HepG2 (cell line): Measurements from ENCODE around the gene GIPC3. TPM values are rescaled to one million over a fixed set of nuclear protein-coding genes. Genes with fewer than 3 reads are reported as not detected.
A peak's percentile ranks its signal among the peaks of the same experiment; 100 is the strongest.

Experiments used
- ATAC-seq: fragments of 200-7000 bp; cut with Tn5 transposase; 3 replicates; pipeline ENCODE4 v1.9.1; 2020; ENCODE audit warnings: mild to moderate bottlenecking, moderate library complexity
- BruUV-seq: library from RNA; stranded (reverse); fragments of 400-500 nt; replicated peaks from 2 replicates; lab custom pipeline; 2021; lab: Mats Ljungman, UMichigan
- CTCF ChIA-PET: fragments of 300-600 bp; formaldehyde crosslinking; extraction: SDS; loops from one replicate; lab custom pipeline; 2021; ENCODE audit warnings: low total read pairs, inconsistent platforms, low intra/inter-chr PET ratio; lab: Yijun Ruan, JAX
- POLR2A ChIA-PET: fragments of 350-600 bp; sonication (Branson Sonifier 250); formaldehyde crosslinking; loops from one replicate; lab custom pipeline; 2020; ENCODE audit warnings: antibody characterized with exemption, inconsistent platforms; lab: Yijun Ruan, JAX
- DNase-seq: peaks from one replicate; pipeline ENCODE4 v3.0.0-alpha.2; 2015; ENCODE audit warnings: low spot score
- FAIRE-seq: peaks from 3 replicates; lab custom pipeline; 2011; peaks lifted over from hg19 to GRCh38; lab: Jason Lieb, UNC
- H2AFZ ChIP-seq: one replicate; pipeline ENCODE4 v1.6.1; 2011; ENCODE audit warnings: low read length, inconsistent platforms
- H3K27ac ChIP-seq: fragments of 300-600 bp; 3 replicates; pipeline ENCODE4 v1.8.0; 2011; ENCODE audit warnings: mixed run types, mild to moderate bottlenecking, mixed read lengths, low read length, inconsistent platforms; ENCODE audit not compliant: insufficient read depth; ENCODE audit errors: extremely low read length
- H3K27me3 ChIP-seq, 2 experiments: fragments of 200-600 bp in 1 of 2; 2 replicates in 1 of 2; 3 replicates in 1 of 2; pipeline versions ENCODE4 v1.6.0 to v1.8.0; 2011; ENCODE audit warnings: low read length in 2 of 2, mild to moderate bottlenecking in 2 of 2, moderate library complexity in 2 of 2, inconsistent platforms in 1 of 2; ENCODE audit not compliant: insufficient read depth in 2 of 2, control insufficient read depth in 1 of 2
- H3K36me3 ChIP-seq, 2 experiments: fragments of 200-600 bp in 1 of 2; replicated peaks in 1 of 2; 2 replicates in 1 of 2; 3 replicates in 1 of 2; pipeline versions ENCODE4 v1.5.1 to v1.8.0; 2011; ENCODE audit warnings: low read length in 2 of 2, inconsistent platforms in 1 of 2; ENCODE audit not compliant: insufficient read depth in 2 of 2, control insufficient read depth in 1 of 2
- H3K4me1 ChIP-seq: 2 replicates; pipeline ENCODE4 v1.5.1; 2012; ENCODE audit warnings: low read length, inconsistent platforms; ENCODE audit not compliant: insufficient read depth
- H3K4me2 ChIP-seq: 2 replicates; pipeline ENCODE4 v1.6.0; 2011; ENCODE audit warnings: low read depth, low read length, inconsistent platforms
- H3K4me3 ChIP-seq, 3 experiments: fragments of 200-600 bp in 1 of 3; sonication (generic), shearing (Covaris generic) in 1 of 3; replicated peaks in 1 of 3; 2 replicates each; pipeline ENCODE4 v1.5.1; 2011 to 2016; ENCODE audit warnings: low read length in 3 of 3, inconsistent platforms in 2 of 3, low read depth in 2 of 3, mild to moderate bottlenecking in 2 of 3, control low read depth in 1 of 3, mixed read lengths in 1 of 3; ENCODE audit not compliant: insufficient read depth in 1 of 3
- H3K79me2 ChIP-seq: one replicate; pipeline ENCODE4 v1.6.1; 2011; ENCODE audit warnings: low read length, inconsistent platforms; ENCODE audit not compliant: insufficient read depth
- H3K9ac ChIP-seq: 2 replicates; pipeline ENCODE4 v1.6.0; 2011; ENCODE audit warnings: mild to moderate bottlenecking, low read depth, low read length, inconsistent platforms; ENCODE audit not compliant: insufficient read depth
- H3K9me3 ChIP-seq: 2 replicates; pipeline ENCODE4 v1.5.1; 2012; ENCODE audit warnings: mild to moderate bottlenecking, low read length
- H4K20me1 ChIP-seq: 2 replicates; pipeline ENCODE4 v1.6.0; 2011; ENCODE audit warnings: inconsistent platforms, mild to moderate bottlenecking, low read length, moderate library complexity; ENCODE audit not compliant: insufficient read depth
- BRCA1 ChIP-seq: sonication (generic); formaldehyde crosslinking; IDR thresholded peaks from 2 replicates; pipeline ENCODE4 v1.4.0; 2020; ENCODE audit warnings: missing genetic modification reagents
- CREM ChIP-seq, 2 experiments: sonication (generic) in 1 of 2; formaldehyde crosslinking in 1 of 2; IDR thresholded peaks; 2 replicates each; pipeline versions ENCODE4 v1.4.0 to v1.6.1; 2016 to 2020; ENCODE audit warnings: antibody characterized with exemption in 1 of 2, mild to moderate bottlenecking in 1 of 2, missing genetic modification reagents in 1 of 2
- KDM2A ChIP-seq: sonication (generic); formaldehyde crosslinking; IDR thresholded peaks from 2 replicates; pipeline ENCODE4 v1.4.0; 2020; ENCODE audit warnings: low read depth, missing genetic modification reagents, borderline replicate concordance
- MZF1 ChIP-seq: sonication (generic); formaldehyde crosslinking; IDR thresholded peaks from 2 replicates; pipeline ENCODE4 v1.8.1; 2023; ENCODE audit warnings: mild to moderate bottlenecking, missing genetic modification reagents, borderline replicate concordance
- NFE2L1 ChIP-seq: sonication (generic); formaldehyde crosslinking; IDR thresholded peaks from 2 replicates; pipeline ENCODE4 v1.4.0; 2020; ENCODE audit warnings: missing genetic modification reagents, mild to moderate bottlenecking, borderline replicate concordance
- PAWR ChIP-seq: sonication (generic); formaldehyde crosslinking; IDR thresholded peaks from 2 replicates; pipeline ENCODE4 v1.4.0; 2020; ENCODE audit warnings: missing genetic modification reagents, mild to moderate bottlenecking, borderline replicate concordance
- POLR2G ChIP-seq: fragments of 200-400 bp; formaldehyde crosslinking; IDR thresholded peaks from 2 replicates; pipeline ENCODE4 v1.6.1; 2018; ENCODE audit warnings: mild to moderate bottlenecking, low read depth, low read length, moderate library complexity
- RAD21 ChIP-seq: fragments of 450-650 bp; formaldehyde crosslinking; IDR thresholded peaks from 2 replicates; pipeline ENCODE4 v1.5.0; 2020; ENCODE audit warnings: mild to moderate bottlenecking
- SATB2 ChIP-seq: sonication (generic); formaldehyde crosslinking; IDR thresholded peaks from 2 replicates; pipeline ENCODE4 v1.5.0; 2020; ENCODE audit warnings: missing genetic modification reagents
- ZNF24 ChIP-seq: fragments of 450-650 bp; IDR thresholded peaks from 2 replicates; pipeline ENCODE4 v1.6.1; 2017; ENCODE audit warnings: antibody characterized with exemption, mild to moderate bottlenecking
- ZNF567 ChIP-seq: sonication (generic); formaldehyde crosslinking; IDR thresholded peaks from 2 replicates; pipeline ENCODE4 v1.8.1; 2023; ENCODE audit warnings: mild to moderate bottlenecking, missing genetic modification reagents, borderline replicate concordance
- ZNF570 ChIP-seq: sonication (generic); formaldehyde crosslinking; IDR thresholded peaks from 2 replicates; pipeline ENCODE4 v1.4.0; 2020; ENCODE audit warnings: mild to moderate bottlenecking, missing genetic modification reagents, borderline replicate concordance
- WGBS: methylation state at CpG from one replicate; pipeline ENCODE4 v1.1.6; 2017; ENCODE audit warnings: low lambda C conversion rate; 5-methylcytosine and 5-hydroxymethylcytosine counted together
- in situ Hi-C: cut with HindIII; loops from 2 replicates; pipeline ENCODE4 v1.10.0; 2017; ENCODE audit warnings: low pct_unique_long_range_greater_than_20kb; ENCODE audit not compliant: extremely low pct_ligation_motif_present
- intact Hi-C: fragments of 100-400 bp; cut with micrococcal nuclease; formaldehyde crosslinking; loops from one replicate; pipeline ENCODE4 v1.10.0; 2022; ENCODE audit not compliant: unreplicated experiment
- polyA plus RNA-seq, 8 experiments: library from polyadenylated mRNA; depleted of rRNA in 3 of 8; stranded (reverse) in 7 of 8; unstranded in 1 of 8; fragments of >200 nt; fragmentation: Illumina TruSeq in 4 of 8; extraction: Trizol in 4 of 8; gene quantifications; 2 replicates each; pipeline versions ENCODE4 v1.2.1 to v1.2.3, GENCODE V29; 2011 to 2016; ENCODE audit warnings: low read depth in 4 of 8, missing spikeins in 1 of 8, mixed read lengths in 1 of 8; ENCODE audit not compliant: insufficient read depth in 1 of 8
- total RNA-seq, 5 experiments: library from RNA; depleted of rRNA; stranded (reverse); fragments of >200 nt; fragmentation: Illumina TruSeq; extraction: Trizol; gene quantifications; 2 replicates each; pipeline ENCODE4 v1.2.3, GENCODE V29; 2016; ENCODE audit warnings: low read depth in 1 of 5
- TF ChIP-seq, protein P1 (sequence below): sonication (generic); formaldehyde crosslinking; IDR thresholded peaks from 2 replicates; pipeline ENCODE4 v1.4.0; 2020; ENCODE audit warnings: low read depth, missing genetic modification reagents
- TF ChIP-seq, protein P2 (sequence below): sonication (generic); formaldehyde crosslinking; conservative IDR thresholded peaks from 2 replicates; pipeline ENCODE4 v1.4.0; 2020; ENCODE audit warnings: missing genetic modification reagents
- TF ChIP-seq, protein P3 (sequence below): sonication (generic); formaldehyde crosslinking; IDR thresholded peaks from 2 replicates; pipeline ENCODE4 v1.4.0; 2020; ENCODE audit warnings: mild to moderate bottlenecking, missing genetic modification reagents
- TF ChIP-seq, protein P4 (sequence below): sonication (generic); formaldehyde crosslinking; IDR thresholded peaks from 2 replicates; pipeline ENCODE4 v1.4.0; 2020; ENCODE audit warnings: missing genetic modification reagents

Gene GIPC3
- total and polyA plus RNA-seq, 2 of the 13 experiments (the other 11 are each of a cell fraction or from before 2014, with no cell fraction given) = 0.05 TPM; not detected in 1

DNA sequence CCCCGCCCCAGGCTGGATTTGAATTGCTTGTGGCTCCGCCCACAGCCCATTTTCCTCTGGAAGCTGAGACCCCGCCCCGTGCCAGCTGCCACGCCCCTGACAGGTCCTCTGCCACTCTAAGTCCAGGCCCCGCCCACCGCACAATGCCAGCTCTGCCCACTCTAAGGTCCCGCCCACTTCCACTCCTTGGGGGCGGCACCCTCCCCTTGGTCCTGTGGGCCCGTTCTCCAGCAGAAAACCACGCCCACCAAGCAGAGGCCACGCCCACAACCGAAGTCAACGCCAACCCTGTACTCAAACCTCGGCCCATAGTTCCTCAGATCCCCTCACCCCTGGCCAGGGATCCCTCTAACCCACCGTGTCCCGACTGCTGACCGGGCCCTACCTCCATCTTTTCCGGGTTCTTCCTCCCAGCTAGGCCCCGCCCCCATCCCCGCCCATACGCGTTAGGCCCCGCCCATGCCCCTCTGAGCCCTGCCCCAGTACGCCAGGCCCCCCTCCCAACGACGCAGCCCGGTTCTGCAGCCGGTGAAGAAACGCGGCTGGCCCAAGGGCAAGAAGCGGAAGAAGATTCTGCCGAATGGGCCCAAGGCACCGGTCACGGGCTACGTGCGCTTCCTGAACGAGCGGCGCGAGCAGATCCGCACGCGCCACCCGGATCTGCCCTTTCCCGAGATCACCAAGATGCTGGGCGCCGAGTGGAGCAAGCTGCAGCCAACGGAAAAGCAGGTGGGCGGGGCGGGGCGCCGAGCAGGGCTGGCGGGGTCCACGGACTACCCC, 11.2 kb upstream of the GIPC3 start:
- no peaks in the 10 kb centered on the region; a peak in 1 of 5 replicates for H3K36me3 ChIP-seq
- WGBS = 83% methylated on average over 46 of the region's 55 CpGs
- H3K27ac ChIP-seq = peak overlapping the region; percentile 63
- DNase-seq = peak; percentile 85
- H2AFZ ChIP-seq = no peak overlapping the region
- peak overlapping the region; percentile 74 for H3K4me2 ChIP-seq
- H3K9ac ChIP-seq = peak overlapping the region; percentile 87
- intact Hi-C loops (loop anchor here (5.0 kb wide), 1 partner anchor 67 kb away; the partner anchor contains the start of gene FZR1), in situ Hi-C loops (no loop called here)
- H3K79me2 ChIP-seq = peaks cover 2% of the 10 kb centered on the region
- peaks cover 34% of the 10 kb centered on the region for H3K4me1 ChIP-seq
- H3K27me3 ChIP-seq = no peaks in the 10 kb centered on the region
- POLR2A ChIA-PET = interaction anchor here (0.9 to 1.0 kb wide), 2 partner anchors 9 to 73 kb away, joined by 3 read pairs; partner anchors contain the start of gene DOHH
- CTCF ChIA-PET = no interaction called here
- no TSS peak for BruUV-seq
- peak overlapping the region; percentile 81 to 94 (median 92); a peak in 4 of 6 replicates for H3K4me3 ChIP-seq
- H3K9me3 ChIP-seq = no peaks in the 10 kb centered on the region
- peaks cover 4% of the 10 kb centered on the region for H4K20me1 ChIP-seq
- FAIRE-seq = peak; percentile 63
- ATAC-seq = peak; percentile 28
- TF ChIP-seq ZNF567 (CRISPR knock-in tag) (no peak), RAD21 (CRISPR knock-in tag) (no peak), ZNF24 (no peak), MZF1 (CRISPR knock-in tag) (no peak), BRCA1 (CRISPR knock-in tag) (no peak), NFE2L1 (no peak), ZNF570 (CRISPR knock-in tag) (no peak), POLR2G (no peak), SATB2 (CRISPR knock-in tag) (no peak), CREM (IDR thresholded peaks at IDR 0.05) (no peak), CREM (CRISPR knock-in tag; IDR thresholded peaks at IDR 0.05) (no peak), PAWR (CRISPR knock-in tag) (no peak), KDM2A (no peak)
- TF ChIP-seq, protein P1, sequence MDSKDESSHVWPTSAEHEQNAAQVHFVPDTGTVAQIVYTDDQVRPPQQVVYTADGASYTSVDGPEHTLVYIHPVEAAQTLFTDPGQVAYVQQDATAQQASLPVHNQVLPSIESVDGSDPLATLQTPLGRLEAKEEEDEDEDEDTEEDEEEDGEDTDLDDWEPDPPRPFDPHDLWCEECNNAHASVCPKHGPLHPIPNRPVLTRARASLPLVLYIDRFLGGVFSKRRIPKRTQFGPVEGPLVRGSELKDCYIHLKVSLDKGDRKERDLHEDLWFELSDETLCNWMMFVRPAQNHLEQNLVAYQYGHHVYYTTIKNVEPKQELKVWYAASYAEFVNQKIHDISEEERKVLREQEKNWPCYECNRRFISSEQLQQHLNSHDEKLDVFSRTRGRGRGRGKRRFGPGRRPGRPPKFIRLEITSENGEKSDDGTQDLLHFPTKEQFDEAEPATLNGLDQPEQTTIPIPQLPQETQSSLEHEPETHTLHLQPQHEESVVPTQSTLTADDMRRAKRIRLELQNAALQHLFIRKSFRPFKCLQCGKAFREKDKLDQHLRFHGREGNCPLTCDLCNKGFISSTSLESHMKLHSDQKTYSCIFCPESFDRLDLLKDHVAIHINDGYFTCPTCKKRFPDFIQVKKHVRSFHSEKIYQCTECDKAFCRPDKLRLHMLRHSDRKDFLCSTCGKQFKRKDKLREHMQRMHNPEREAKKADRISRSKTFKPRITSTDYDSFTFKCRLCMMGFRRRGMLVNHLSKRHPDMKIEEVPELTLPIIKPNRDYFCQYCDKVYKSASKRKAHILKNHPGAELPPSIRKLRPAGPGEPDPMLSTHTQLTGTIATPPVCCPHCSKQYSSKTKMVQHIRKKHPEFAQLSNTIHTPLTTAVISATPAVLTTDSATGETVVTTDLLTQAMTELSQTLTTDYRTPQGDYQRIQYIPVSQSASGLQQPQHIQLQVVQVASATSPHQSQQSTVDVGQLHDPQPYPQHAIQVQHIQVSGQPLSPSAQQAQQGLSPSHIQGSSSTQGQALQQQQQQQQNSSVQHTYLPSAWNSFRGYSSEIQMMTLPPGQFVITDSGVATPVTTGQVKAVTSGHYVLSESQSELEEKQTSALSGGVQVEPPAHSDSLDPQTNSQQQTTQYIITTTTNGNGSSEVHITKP = no peak
- TF ChIP-seq, protein P2, sequence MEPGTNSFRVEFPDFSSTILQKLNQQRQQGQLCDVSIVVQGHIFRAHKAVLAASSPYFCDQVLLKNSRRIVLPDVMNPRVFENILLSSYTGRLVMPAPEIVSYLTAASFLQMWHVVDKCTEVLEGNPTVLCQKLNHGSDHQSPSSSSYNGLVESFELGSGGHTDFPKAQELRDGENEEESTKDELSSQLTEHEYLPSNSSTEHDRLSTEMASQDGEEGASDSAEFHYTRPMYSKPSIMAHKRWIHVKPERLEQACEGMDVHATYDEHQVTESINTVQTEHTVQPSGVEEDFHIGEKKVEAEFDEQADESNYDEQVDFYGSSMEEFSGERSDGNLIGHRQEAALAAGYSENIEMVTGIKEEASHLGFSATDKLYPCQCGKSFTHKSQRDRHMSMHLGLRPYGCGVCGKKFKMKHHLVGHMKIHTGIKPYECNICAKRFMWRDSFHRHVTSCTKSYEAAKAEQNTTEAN = no peak
- TF ChIP-seq, protein P3, sequence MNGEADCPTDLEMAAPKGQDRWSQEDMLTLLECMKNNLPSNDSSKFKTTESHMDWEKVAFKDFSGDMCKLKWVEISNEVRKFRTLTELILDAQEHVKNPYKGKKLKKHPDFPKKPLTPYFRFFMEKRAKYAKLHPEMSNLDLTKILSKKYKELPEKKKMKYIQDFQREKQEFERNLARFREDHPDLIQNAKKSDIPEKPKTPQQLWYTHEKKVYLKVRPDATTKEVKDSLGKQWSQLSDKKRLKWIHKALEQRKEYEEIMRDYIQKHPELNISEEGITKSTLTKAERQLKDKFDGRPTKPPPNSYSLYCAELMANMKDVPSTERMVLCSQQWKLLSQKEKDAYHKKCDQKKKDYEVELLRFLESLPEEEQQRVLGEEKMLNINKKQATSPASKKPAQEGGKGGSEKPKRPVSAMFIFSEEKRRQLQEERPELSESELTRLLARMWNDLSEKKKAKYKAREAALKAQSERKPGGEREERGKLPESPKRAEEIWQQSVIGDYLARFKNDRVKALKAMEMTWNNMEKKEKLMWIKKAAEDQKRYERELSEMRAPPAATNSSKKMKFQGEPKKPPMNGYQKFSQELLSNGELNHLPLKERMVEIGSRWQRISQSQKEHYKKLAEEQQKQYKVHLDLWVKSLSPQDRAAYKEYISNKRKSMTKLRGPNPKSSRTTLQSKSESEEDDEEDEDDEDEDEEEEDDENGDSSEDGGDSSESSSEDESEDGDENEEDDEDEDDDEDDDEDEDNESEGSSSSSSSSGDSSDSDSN = no peak
- TF ChIP-seq, protein P4, sequence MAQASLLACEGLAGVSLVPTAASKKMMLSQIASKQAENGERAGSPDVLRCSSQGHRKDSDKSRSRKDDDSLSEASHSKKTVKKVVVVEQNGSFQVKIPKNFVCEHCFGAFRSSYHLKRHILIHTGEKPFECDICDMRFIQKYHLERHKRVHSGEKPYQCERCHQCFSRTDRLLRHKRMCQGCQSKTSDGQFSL (CRISPR knock-in tag) = no peak
